ENCODE results near the gene LAMTOR5.

Gene LAMTOR5

DNA sequence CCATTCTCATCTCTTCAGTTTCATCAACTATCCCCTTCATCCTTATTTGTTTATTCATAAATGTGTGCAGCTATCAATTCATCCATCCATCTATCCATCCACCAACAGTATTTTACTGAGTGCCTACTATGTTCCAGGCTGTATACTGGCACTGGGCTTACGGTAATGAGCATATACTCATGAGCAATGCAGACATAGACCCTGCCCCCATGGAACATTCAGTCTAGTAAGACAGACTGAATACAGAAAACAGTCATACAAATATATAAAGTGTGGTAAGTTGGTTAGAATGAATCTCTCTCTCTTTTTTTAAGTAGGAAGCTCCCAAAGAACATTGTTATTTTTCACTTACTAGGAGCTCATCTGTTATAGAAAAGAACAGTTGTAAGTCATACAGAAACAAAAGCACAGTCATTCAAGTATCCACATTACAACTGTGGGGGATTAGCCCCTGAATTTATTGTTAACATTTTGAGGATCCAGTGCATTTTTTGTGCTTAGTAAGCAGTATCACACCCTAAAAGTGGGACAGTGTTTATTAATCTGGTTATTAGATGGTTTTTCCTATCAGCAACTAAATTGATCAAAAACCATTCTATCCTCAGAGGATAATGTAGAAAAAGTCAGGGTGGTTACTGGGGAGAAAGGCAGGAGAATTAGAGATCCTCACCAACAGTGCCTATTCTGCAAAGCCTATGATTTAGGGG is 20.3 kb downstream of the LAMTOR5 start:
- no peak for DNase-seq (ENCODE audit: low spot score)

DNA sequence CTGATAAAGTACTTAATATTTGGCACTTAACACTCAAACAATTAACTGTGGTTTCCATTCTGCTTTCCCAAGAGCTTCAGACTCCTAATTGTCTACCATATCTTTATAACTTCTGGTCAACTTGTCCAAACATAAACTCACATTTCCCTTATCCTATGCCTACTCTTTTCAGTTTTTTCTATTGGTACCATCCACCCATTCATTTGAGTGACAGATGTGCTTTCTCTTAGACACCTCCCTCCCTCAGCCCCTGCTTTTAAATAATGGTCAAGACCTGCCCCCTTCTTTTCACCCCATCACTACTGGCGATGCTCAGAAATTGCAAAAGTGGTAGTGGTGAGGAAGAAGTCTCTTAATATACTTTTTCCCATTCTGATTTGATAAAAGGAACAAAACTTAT is 22.1 kb downstream of the LAMTOR5 start:
- peak; percentile 37 for DNase-seq (ENCODE audit: low spot score)

DNA sequence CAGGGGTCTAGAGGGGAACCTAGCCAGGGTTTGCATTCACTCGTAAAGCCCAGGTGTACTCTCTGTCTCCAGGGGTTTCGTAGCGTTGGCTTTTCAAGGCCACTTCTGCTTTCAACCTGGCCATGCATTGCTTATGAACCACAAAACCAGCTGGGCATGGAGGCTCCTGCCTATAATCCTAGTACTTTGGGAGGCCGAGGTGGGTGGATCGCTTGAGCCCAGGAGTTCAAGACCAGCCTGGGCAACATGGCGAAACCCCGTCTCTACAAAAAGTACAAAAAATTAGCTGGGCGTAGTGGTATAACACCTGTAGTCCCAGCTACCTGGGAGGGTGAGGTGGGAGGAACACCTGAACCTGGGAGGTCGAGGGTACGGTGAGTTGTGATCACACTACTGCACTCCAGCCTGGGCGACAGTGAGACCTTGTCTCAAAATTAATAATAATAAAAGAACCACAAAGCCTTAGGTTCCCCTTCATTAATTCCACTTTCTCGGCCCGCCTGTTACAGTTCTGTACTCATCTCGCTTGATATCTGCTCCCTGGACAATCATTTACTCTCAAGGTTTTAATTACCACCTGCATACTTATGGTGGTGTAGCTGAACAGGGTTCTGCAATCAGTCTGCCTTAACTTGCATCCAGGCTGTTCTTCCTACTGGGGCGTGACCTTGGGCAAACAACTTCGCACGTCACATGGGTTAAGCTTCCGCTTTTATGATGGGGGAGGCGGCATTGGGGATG is 22.7 kb downstream of the LAMTOR5 start:
- peak; percentile 81 for DNase-seq (ENCODE audit: low spot score)

DNA sequence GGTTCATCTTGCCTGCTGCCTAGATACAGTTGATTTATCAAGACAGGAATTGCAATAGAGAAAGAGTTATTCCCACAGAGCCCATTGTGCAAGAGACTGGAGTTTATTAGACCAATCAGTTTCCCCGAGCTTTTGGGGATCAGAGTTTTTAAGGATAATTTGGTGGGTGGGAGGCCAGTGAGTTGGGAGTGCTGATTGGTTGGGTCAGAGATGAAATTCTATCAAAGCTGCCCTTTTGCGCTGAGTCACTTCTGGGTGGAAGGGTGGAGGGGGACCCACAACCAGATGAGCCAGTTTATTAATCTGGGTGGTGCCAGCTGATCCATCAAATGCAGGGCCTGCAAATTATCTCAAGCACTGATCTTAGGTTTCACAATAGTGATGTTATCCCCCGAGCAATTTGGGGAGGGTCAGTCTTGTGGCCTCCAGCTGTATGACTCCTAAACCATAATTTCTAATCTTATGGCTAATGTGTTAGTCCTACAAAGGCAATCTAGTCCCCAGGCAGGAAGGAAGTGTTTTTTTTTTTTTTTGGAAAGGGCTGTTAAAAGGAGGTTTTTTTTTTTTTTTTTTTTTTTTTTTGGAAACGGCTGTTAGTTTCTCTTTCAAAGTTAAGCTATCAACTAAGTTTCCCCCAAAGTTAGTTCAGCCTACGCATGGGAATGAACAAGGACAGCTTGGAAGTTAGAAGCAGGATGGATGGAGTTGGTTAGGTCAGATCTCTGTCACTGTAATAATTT is 24.1 kb downstream of the LAMTOR5 start:
- no peak for DNase-seq (ENCODE audit: low spot score)

DNA sequence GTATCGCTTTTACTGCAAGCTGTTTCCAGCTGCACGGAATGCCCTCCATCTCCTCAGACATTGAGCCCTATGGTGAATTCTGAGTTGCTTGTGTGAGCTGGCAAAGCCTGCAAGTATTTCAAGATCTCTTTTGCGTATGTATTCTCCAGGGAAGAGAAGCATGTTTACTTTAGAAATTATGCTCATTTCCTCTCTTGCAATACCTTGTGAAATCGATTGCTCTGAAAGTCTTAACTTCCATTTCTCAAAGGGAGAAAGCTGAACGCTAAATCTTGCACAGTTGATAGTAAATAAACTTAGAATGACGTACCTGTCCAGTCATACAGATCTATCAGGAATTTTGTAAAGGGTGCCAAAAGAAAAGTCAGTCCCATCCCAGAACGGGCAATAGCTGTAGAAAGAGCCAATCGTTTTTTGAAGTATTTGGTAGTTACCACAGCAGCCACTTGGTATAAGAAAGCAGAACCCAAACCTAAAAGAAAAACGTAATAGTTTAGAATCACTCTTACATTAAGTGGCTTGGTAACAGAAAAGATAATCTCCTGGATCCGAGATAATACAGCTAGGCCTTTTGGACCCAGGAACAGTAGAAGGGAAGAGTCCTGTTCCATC is 26.7 kb downstream of the LAMTOR5 start:
- DNase-seq (ENCODE audit: low spot score): peak; percentile 26

DNA sequence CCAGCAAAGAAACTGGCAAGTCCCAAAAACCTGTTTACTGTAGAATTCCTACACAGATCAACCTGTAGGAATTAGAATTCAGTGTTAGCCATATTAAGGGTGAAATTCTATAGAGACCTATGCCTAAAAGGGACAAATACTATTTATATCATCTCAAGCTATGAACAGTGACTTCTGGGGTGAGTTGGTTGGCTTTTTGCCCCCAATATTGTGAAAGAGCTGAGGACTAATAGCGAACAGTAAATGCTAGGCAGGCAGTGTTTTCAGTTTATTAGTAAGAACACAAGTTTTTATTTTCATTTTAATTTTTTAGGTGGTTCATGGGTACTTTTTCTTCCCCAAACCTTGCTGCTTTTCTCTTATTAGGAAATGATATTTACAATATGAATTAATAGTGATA is 32.0 kb downstream of the LAMTOR5 start:
- no peak for DNase-seq (ENCODE audit: low spot score)

DNA sequence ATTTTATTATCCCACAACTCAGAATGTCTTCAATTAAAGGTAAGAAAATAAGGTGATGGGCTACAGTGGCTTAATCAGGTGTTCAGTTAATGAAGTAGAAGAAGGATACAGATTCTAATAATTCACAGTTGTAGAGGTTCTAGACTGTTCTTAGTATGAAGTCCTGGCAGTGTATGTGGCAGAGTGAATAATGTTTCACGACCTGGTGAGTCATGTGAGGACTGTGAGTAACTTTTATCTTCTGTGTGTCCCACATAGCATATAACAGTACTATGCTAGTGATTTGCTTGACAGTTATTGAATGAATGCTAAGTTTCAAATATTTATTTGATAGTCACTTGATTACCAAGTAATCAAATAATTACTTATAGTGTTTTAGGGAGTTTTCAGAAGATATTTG is 36.7 kb downstream of the LAMTOR5 start:
- no peak for DNase-seq (ENCODE audit: low spot score)

DNA sequence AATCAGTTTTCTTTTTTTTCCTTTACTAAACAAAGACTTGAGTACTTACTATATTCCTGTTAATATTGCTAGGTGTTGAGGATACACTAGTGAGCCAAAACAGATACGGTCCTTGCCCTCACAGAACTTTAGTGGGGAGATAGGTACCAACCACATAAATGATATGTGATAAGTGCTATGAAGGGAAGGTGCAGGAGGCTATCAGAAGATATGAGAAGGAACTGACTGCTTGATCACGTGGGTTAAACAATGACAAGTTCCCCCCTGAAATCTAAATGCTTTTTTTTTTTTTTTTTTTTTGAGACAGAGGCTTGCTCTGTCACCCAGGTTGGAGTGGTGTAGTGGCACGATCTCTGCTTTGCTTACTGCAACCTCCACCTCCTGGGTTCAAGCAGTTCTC is 43.3 kb downstream of the LAMTOR5 start:
- no peak for DNase-seq (ENCODE audit: low spot score)

DNA sequence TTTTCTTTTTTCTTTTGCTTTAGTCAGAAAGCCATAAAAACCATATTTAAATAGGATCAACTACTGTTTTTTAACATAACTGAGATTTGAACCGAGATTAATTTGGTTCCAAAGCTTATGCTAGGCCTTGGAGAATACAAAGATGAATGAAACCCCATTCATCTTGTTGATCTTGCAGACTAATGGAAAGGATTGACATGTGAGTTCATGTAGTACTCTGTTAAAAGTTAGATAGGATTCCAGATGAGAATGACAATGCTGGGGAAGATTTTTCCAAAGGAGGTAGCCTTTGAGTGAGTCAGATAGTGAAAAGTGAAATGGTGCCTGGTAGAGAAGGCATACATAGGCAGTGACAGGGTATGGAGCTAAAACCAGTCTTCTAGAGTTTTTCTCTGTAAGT is 45.6 kb downstream of the LAMTOR5 start:
- DNase-seq (ENCODE audit: low spot score): no peak

DNA sequence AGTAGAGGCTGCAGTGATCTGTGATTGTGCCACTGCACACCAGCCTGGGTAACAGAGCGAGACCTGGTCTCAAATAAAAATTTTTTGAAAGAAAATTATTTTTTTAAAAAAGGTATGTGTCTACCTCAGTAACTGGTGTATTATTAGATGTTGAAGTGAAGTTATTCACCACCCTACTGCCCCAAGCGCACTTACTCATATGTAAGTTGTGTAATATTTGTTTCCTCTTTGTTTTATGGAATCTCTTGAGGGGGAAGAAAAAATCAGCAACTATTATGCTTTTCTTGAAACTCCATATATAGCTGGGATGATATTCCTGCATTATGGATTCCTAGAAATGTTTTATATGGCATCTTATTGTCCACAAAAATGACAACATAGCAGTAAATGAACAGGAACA is 47.1 kb downstream of the LAMTOR5 start:
- DNase-seq (ENCODE audit: low spot score): no peak

DNA sequence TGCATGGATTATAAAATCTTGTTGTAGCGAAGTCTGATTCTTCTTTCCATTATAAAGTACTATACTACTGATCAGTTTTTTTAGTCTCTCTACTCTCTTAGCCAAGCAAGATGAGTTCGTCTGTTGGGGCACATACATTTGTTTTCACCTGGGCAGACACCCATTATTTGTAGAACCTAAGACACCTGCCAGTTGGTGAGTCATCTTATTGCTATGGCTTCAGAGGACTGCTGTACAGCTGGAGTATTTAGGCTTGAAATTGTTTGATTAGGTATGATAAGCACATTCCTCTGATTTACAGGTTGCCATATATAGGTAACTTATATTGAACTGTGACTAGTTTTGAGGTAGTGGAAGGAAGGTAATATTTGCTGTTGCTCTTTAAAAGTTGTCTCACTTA is 51.1 kb downstream of the LAMTOR5 start:
- no peak for DNase-seq (ENCODE audit: low spot score)

DNA sequence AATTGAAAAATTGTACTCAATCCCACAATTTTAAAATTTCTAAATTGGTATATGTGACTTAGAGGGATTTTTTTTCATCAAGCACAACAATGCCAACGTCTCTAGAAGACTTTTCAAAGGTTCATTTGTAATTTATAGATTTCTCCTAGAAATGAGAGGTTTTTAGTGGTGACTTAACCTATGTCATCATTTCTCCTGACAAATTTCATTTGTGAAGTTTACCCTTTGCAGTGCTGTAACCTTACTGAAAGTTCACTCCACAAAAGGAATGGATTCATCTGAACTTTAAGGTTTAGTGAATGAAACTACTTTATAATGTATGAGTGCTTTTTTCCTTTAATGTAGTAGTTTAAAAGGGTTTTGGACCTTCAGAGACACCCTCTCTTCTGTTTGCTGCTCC is 52.2 kb downstream of the LAMTOR5 start:
- DNase-seq (ENCODE audit: low spot score): no peak

All from germinal center (tissue), 1 donor.